ENCODE data around the gene RERE. TPM values are rescaled to one million over a fixed set of nuclear protein-coding genes. Genes with fewer than 3 reads are reported as not detected.

RERE gene
- total RNA-seq, 4 donors from 2014 or later = 118 to 244 (median 131) TPM

- 74 to 96% methylated on average over 3 of the region's 3 CpGs for WGBS, 2 donors
- Histone ChIP-seq H3K36me3 (no peaks in the 10 kb centered on the region), H3K9me3 (no peaks in the 10 kb centered on the region), H3K4me3 (replicated peaks in 1 of 3) (no peak overlapping the region), H3K27me3 (no peaks in the 10 kb centered on the region), H3K27ac (no peak overlapping the region), H3K4me1 (peaks cover 20 to 32% of the 10 kb centered on the region in 2 donors)
- TF ChIP-seq CTCF (IDR thresholded peaks at IDR 0.05) = no peak
- no peak for TF ChIP-seq POLR2A (IDR thresholded peaks at IDR 0.05)
- intact Hi-C loops (cut with DNase I) = no loop called here
- DNase-seq = no peak
Observed at GRCh38 chr1:8476006-8476405, 341.4 kb downstream of the RERE start.

- 94% methylated on average over 3 of the region's 3 CpGs for WGBS, 2 donors
- no peak overlapping the region for H3K4me3 ChIP-seq (replicated peaks in 1 of 3)
- no peaks in the 10 kb centered on the region for H3K27me3 ChIP-seq
- intact Hi-C loops (cut with DNase I) = no loop called here
- H3K36me3 ChIP-seq = no peaks in the 10 kb centered on the region
- no peaks in the 10 kb centered on the region for H3K9me3 ChIP-seq
- no peak overlapping the region for H3K27ac ChIP-seq
- H3K4me1 ChIP-seq = peaks cover 20 to 32% of the 10 kb centered on the region in 2 donors
- DNase-seq = no peak
- TF ChIP-seq POLR2A (IDR thresholded peaks at IDR 0.05) = no peak
- TF ChIP-seq CTCF (IDR thresholded peaks at IDR 0.05) = no peak
Observed at GRCh38 chr1:8474369-8474768, 343.1 kb downstream of the RERE start.

- Histone ChIP-seq H3K36me3 (no peaks in the 10 kb centered on the region), H3K27ac (no peak overlapping the region), H3K4me1 (peaks cover 20 to 31% of the 10 kb centered on the region in 2 donors), H3K27me3 (no peaks in the 10 kb centered on the region), H3K4me3 (replicated peaks in 1 of 3) (no peak overlapping the region), H3K9me3 (no peaks in the 10 kb centered on the region)
- WGBS, 2 donors = 81 to 89% methylated on average over 2 of the region's 2 CpGs
- no peak for DNase-seq
- intact Hi-C loops (cut with DNase I) = no loop called here
- TF ChIP-seq CTCF (IDR thresholded peaks at IDR 0.05) (no peak), POLR2A (IDR thresholded peaks at IDR 0.05) (no peak)
Observed at GRCh38 chr1:8473891-8474300, 343.5 kb downstream of the RERE start.

GRCh38 chr1:8473121-8473875 is 344.1 kb downstream of the RERE start:
- no peak for DNase-seq
- no peaks in the 10 kb centered on the region for H3K36me3 ChIP-seq
- WGBS, 2 donors = 82 to 83% methylated on average over 4 of the region's 4 CpGs
- H3K27ac ChIP-seq = no peak overlapping the region
- TF ChIP-seq CTCF (IDR thresholded peaks at IDR 0.05) = no peak
- no peak for TF ChIP-seq POLR2A (IDR thresholded peaks at IDR 0.05)
- H3K4me1 ChIP-seq = peaks cover 18 to 25% of the 10 kb centered on the region in 2 donors
- no peak overlapping the region for H3K4me3 ChIP-seq (replicated peaks in 1 of 3)
- intact Hi-C loops (cut with DNase I) = no loop called here
- no peaks in the 10 kb centered on the region for H3K27me3 ChIP-seq
- no peaks in the 10 kb centered on the region for H3K9me3 ChIP-seq

- intact Hi-C loops (cut with DNase I) = no loop called here
- H3K9me3 ChIP-seq = no peaks in the 10 kb centered on the region
- 82 to 91% methylated on average over 2 of the region's 2 CpGs for WGBS, 2 donors
- no peak for TF ChIP-seq CTCF (IDR thresholded peaks at IDR 0.05)
- no peak for TF ChIP-seq POLR2A (IDR thresholded peaks at IDR 0.05)
- no peak overlapping the region for H3K4me3 ChIP-seq (replicated peaks in 1 of 3)
- H3K27ac ChIP-seq = no peak overlapping the region
- no peaks in the 10 kb centered on the region for H3K36me3 ChIP-seq
- H3K4me1 ChIP-seq = peaks cover 12 to 19% of the 10 kb centered on the region in 2 donors
- no peak for DNase-seq
- no peaks in the 10 kb centered on the region for H3K27me3 ChIP-seq
Observed at GRCh38 chr1:8472668-8473067, 344.8 kb downstream of the RERE start.

All from thyroid gland (tissue), 4 donors.